BJ (cell line): ENCODE measurements around the gene OR51D1. TPM values are rescaled to one million over a fixed set of nuclear protein-coding genes. Genes with fewer than 3 reads are reported as not detected.

Experiments used
- CTCF ChIA-PET: fragments of 350-600 bp; formaldehyde crosslinking; extraction: SDS; loops from one replicate; lab custom pipeline; 2021; ENCODE audit warnings: antibody characterized with exemption, inconsistent platforms; lab: Yijun Ruan, JAX
- POLR2A ChIA-PET: fragments of 300-600 bp; sonication (Branson Sonifier 250); formaldehyde crosslinking; extraction: SDS; loops from one replicate; lab custom pipeline; 2021; ENCODE audit warnings: antibody characterized with exemption; lab: Charles Lee
- DNase-seq: peaks from one replicate; pipeline ENCODE4 v3.0.0-alpha.2; 2011; ENCODE audit warnings: low read depth
- H3K27me3 ChIP-seq: 2 replicates; pipeline ENCODE4 v1.6.0; 2011; ENCODE audit warnings: low read length; ENCODE audit not compliant: control insufficient read depth, insufficient read depth
- H3K36me3 ChIP-seq: 2 replicates; pipeline ENCODE4 v1.5.1; 2011; ENCODE audit warnings: low read length; ENCODE audit not compliant: control insufficient read depth, insufficient read depth
- H3K4me3 ChIP-seq: 2 replicates; pipeline ENCODE4 v1.5.1; 2011; ENCODE audit warnings: low read depth, mild to moderate bottlenecking, control low read depth, low read length
- CTCF ChIP-seq: IDR thresholded peaks from 2 replicates; pipeline ENCODE4 v1.5.1; 2011; ENCODE audit warnings: low read depth, mild to moderate bottlenecking, control low read depth, inconsistent platforms, low read length, moderate library complexity; ENCODE audit not compliant: insufficient read depth
- polyA minus RNA-seq: library from RNA; depleted of rRNA, polyadenylated mRNA; stranded (reverse); fragments of >200 nt; gene quantifications from 2 replicates; pipeline ENCODE4 v1.2.3, GENCODE V29; 2011; rRNA and poly(A)+ RNA removed
- polyA plus RNA-seq: library from polyadenylated mRNA; depleted of rRNA; stranded (reverse); fragments of >200 nt; gene quantifications from 2 replicates; pipeline ENCODE4 v1.2.3, GENCODE V29; 2011; rRNA removed

OR51D1 gene
- polyA plus RNA-seq (not detected in 2 replicates), polyA minus RNA-seq (not detected in 2 replicates)

GRCh38 chr11:4636962-4637661 lies at the start of gene OR51D1:
Gene OR51D1, plus strand, starts transcription at chr11:4637477. Its CDS starts 2,314 bp downstream, at chr11:4639791.
- Histone ChIP-seq H3K4me3 (no peak within 1 kb of the TSS), H3K27me3 (no peaks in the 10 kb centered on the region), H3K36me3 (no peaks in the 10 kb centered on the region)
- ChIA-PET CTCF (interaction anchor here (0.6 to 3.0 kb wide), 34 partner anchors 9 to 743 kb away, joined by 3 to 31 read pairs (median 4); partner anchors contain the start of gene MMP26), POLR2A (interaction anchor here (0.5 kb wide), 1 partner anchor 35 kb away, joined by 3 read pairs; no protein-coding TSS in a partner anchor)
- no peak for DNase-seq
- TF ChIP-seq CTCF = peak; percentile 89

GRCh38 chr11:4589017-4589416 lies 48.3 kb upstream of the OR51D1 start:
- ChIA-PET POLR2A (no interaction called here), CTCF (no interaction called here)
- Histone ChIP-seq H3K4me3 (no peak overlapping the region), H3K36me3 (no peaks in the 10 kb centered on the region), H3K27me3 (no peaks in the 10 kb centered on the region)
- DNase-seq = no peak
- no peak for TF ChIP-seq CTCF

GRCh38 chr11:4593739-4594138 lies 43.5 kb upstream of the OR51D1 start, which contains the start of gene OR52I1:
Gene OR52I1, plus strand, starts transcription at chr11:4594039. Its CDS starts 0 bp downstream, at chr11:4594039.
- CTCF ChIA-PET = no interaction called here
- POLR2A ChIA-PET = no interaction called here
- Histone ChIP-seq H3K27me3 (no peaks in the 10 kb centered on the region), H3K4me3 (no peak within 1 kb of the TSS), H3K36me3 (no peaks in the 10 kb centered on the region; the same call in 1 of the 2 replicates)
- TF ChIP-seq CTCF = no peak
- DNase-seq = no peak

GRCh38 chr11:4605057-4605456 lies 32.2 kb upstream of the OR51D1 start:
- ChIA-PET POLR2A (no interaction called here), CTCF (interaction anchor here (0.6 to 3.3 kb wide), 3 partner anchors 31 to 994 kb away, joined by 3 to 16 read pairs (median 3); partner anchors contain the start of gene OR51D1)
- Histone ChIP-seq H3K4me3 (no peak overlapping the region), H3K27me3 (no peaks in the 10 kb centered on the region), H3K36me3 (peaks cover 10% of the 10 kb centered on the region)
- no peak for DNase-seq
- no peak for TF ChIP-seq CTCF

GRCh38 chr11:4606231-4607015 lies 30.9 kb upstream of the OR51D1 start:
- POLR2A ChIA-PET = no interaction called here
- Histone ChIP-seq H3K4me3 (no peak overlapping the region; the same call in 1 of the 2 replicates), H3K36me3 (peaks cover 3% of the 10 kb centered on the region), H3K27me3 (no peaks in the 10 kb centered on the region)
- CTCF ChIA-PET = interaction anchor here (3.3 kb wide), 1 partner anchor 30 kb away, joined by 16 read pairs; the partner anchor contains the start of gene OR51D1
- no peak for DNase-seq
- no peak for TF ChIP-seq CTCF
